ENCODE results near the gene ICAM4.
A peak's percentile ranks its signal among the peaks of the same experiment; 100 is the strongest.

Gene ICAM4

DNA sequence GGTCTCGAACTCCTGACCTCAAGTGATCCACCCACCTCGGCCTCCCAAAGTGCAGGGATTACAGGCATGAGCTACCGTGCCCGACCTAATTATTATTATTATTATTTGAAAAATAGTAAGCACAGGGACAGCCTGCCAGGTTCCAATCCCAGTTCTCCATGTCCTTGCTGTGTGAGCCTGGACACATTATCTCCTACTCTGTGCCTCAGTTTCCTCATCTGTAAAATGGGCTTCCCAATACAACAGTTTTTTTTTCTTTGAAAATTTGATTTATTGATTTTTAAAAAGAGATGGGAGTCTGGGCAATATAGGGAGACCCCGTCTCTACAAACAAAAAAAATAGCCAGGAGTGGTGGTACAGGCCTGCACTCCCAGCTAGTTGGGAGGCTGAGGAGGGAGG lies 19.6 kb downstream of the ICAM4 start:
- H3K36me3 ChIP-seq (ENCODE audit: control insufficient read depth, insufficient read depth, low read length), result peaks cover 22% of the 10 kb centered on the region
- H3K27ac ChIP-seq (ENCODE audit: low read depth, low read length), result no peak overlapping the region
- H3K27me3 ChIP-seq (ENCODE audit: control insufficient read depth, insufficient read depth, low read length), result no peaks in the 10 kb centered on the region
- H3K9ac ChIP-seq (ENCODE audit: low read length), result no peak overlapping the region
- no peaks in the 10 kb centered on the region for H3K4me1 ChIP-seq (ENCODE audit: control insufficient read depth, insufficient read depth, low read length)
- no peak overlapping the region for H3K4me3 ChIP-seq (ENCODE audit: low read depth, low read length)
- no peaks in the 10 kb centered on the region for H3K9me3 ChIP-seq (ENCODE audit: control insufficient read depth, insufficient read depth, low read depth, low read length)

DNA sequence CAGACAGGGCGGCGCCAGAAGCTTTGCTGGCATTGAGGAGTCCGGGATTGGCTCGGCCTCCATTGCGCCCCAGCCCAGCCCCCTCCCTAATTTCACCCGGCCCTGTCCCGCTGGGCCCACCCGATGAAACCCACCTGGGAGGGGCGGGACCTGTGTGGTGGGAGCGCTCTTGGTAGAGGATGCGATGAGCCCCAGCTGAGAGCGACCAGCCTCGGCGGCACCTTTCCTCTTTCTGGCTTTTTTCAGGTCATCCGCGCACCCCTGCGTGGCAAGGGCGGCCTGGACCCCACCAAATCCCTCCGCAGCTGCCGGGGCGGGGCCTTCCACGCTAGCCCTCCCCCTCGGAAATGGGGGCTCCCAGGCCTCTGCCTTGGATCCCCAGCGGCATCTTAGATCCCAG lies 22.7 kb downstream of the ICAM4 start, which contains the start of gene ZGLP1:
ZGLP1 (minus strand) TSS at position 393 of the 400 bp plus-strand sequence.
- Histone ChIP-seq H3K36me3 (ENCODE audit: control insufficient read depth, insufficient read depth, low read length) (peaks cover 28% of the 10 kb centered on the region), H3K9ac (ENCODE audit: low read length) (no peak within 1 kb of the TSS), H3K4me3 (ENCODE audit: low read depth, low read length) (no peak within 1 kb of the TSS), H3K9me3 (ENCODE audit: control insufficient read depth, insufficient read depth, low read depth, low read length) (no peaks in the 10 kb centered on the region), H3K27ac (ENCODE audit: low read depth, low read length) (no peak within 1 kb of the TSS), H3K27me3 (ENCODE audit: control insufficient read depth, insufficient read depth, low read length) (no peaks in the 10 kb centered on the region), H3K4me1 (ENCODE audit: control insufficient read depth, insufficient read depth, low read length) (no peaks in the 10 kb centered on the region)

DNA sequence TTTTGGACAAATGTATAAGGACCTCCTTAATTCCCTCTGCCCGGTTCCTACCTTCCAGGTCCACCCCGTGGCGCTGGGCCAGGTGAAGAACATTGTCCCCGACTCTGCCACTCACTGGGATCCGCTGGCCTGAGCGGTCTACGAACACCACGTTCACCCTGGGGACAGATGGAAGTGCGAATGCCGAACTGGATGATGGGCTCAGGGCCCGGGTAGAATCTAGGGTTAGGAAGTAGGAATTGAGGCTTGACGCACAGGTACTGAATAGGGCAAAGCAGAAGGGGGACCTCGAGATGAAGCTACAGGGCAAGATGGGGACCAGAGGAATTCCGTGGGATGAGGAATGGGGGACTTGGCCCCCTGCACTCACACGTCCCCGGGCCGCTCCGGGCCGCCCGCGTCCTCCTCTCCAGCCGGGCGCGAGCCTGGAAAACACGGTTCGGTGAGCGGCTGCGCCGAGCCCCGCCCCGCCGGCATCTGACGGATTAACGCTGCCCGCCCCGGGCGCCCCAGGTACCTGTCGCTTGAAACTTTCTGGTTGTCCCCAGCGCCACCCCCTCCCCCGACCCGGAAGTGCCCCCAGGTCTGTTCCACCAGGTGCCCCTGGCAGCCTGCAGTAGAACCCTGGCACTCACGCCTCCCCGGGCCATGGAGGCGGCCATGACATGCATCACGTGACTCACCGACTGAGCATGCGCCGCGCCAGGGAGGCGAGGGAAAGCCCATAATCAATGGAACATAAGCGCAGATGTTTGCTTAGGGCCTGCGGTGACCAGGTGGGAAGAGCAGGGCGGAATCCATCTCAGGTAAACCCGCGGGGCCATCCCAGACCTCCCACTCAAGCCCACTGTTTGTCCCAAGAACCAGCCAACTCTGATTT lies 28.8 kb downstream of the ICAM4 start, which contains the start of gene FDX2:
FDX2 (minus strand) TSS at position 681 of the 880 bp plus-strand sequence; CDS start at position 662, 19 bp downstream.
- peak within 1 kb of the TSS; percentile 80 for H3K4me3 ChIP-seq (ENCODE audit: low read depth, low read length)
- H3K9ac ChIP-seq (ENCODE audit: low read length), result peak within 1 kb of the TSS; percentile 62
- no peaks in the 10 kb centered on the region for H3K9me3 ChIP-seq (ENCODE audit: control insufficient read depth, insufficient read depth, low read depth, low read length)
- H3K4me1 ChIP-seq (ENCODE audit: control insufficient read depth, insufficient read depth, low read length), result 0 out of 2 replicates have a peak, but pooled peaks cover 6% of the 10 kb centered on the region
- no peak within 1 kb of the TSS; the same call in 1 of the 2 replicates for H3K27ac ChIP-seq (ENCODE audit: low read depth, low read length)
- peaks cover 42% of the 10 kb centered on the region for H3K36me3 ChIP-seq (ENCODE audit: control insufficient read depth, insufficient read depth, low read length)
- no peaks in the 10 kb centered on the region for H3K27me3 ChIP-seq (ENCODE audit: control insufficient read depth, insufficient read depth, low read length)

DNA sequence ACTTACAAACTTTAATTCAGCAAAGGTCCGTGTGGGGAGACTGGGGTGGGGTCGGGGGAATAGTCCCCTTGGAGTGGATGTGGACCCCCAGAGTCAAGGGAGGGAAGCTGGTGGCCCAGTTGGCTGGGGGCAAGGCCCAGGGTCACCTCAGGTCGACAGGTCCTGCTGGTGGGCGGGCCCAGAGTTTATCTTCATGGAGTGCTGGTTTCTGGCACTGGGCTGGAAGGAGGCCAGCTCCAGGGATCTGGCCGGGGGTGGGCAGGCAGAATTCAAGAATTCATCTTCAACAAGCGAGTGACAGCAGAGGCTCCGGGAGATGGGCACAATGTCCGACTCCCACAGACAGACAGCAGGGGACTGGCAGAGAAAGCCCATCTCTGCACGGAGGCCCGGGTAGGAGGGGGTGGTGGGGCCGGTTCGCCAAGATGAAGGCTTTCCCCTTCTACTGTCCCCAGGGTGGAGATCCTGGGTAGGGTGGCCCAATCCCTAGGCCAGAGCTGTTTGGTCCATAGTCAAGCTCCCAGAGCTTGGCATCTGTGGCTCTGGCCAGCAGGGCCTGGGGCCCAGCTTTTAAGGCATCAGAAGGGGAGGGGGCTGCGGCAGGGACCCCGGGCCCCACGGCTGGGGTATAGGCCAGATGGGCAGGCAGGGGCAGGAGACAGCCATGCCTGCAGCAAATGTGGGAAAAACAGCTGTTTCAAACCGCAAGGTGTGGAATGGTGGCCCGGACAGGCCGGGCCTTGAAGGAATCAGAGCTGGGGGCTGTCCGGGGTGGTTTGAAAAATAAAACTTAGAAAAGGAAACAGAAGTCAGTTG lies 29.7 kb downstream of the ICAM4 start:
- no peaks in the 10 kb centered on the region for H3K27me3 ChIP-seq (ENCODE audit: control insufficient read depth, insufficient read depth, low read length)
- no peak overlapping the region for H3K9ac ChIP-seq (ENCODE audit: low read length)
- H3K27ac ChIP-seq (ENCODE audit: low read depth, low read length), result no peak overlapping the region
- H3K36me3 ChIP-seq (ENCODE audit: control insufficient read depth, insufficient read depth, low read length), result peaks cover 44% of the 10 kb centered on the region
- H3K9me3 ChIP-seq (ENCODE audit: control insufficient read depth, insufficient read depth, low read depth, low read length), result no peaks in the 10 kb centered on the region
- H3K4me1 ChIP-seq (ENCODE audit: control insufficient read depth, insufficient read depth, low read length), result 0 out of 2 replicates have a peak, but pooled peaks cover 6% of the 10 kb centered on the region
- peak overlapping the region; percentile 80 for H3K4me3 ChIP-seq (ENCODE audit: low read depth, low read length)

DNA sequence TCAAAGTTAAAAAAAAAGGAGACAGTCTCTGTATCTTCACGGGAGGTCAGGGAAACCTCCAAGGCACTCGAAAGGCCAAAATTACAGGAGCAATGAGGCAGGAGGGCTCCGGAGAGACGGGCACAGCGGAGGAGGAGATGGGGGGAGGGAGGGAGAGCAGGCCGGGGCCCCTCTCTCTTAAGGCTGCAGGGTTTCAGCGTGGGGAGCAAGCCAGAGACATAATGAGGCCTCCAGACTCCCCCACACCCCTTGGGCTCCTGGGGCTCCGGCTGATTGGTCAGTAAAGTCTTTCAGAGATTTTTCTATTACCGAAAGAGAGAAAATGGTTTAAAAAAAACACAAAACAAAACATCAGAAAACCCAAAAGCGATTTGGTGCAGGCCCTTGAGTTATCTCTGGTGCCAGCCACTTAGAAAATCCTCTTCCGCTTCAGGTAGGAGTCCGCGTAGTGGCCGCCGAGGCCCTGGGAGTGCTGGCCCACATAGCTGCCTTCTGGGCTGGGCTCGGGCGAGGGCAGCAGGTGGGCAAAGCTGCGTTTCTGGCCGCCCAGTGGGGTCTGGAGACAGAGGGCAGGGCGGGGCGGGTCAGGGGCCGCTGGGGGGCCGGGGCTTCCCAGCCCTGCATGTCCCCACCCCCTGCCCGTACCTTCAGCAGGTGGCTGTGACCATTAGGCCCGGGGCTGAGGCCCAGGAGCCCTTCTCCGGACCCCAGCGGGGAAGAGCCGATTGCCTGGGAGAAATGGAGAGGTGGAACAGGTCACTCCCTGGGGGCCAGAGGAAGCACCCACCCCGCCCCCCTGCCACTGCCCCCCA lies 30.5 kb downstream of the ICAM4 start:
- H3K27me3 ChIP-seq (ENCODE audit: control insufficient read depth, insufficient read depth, low read length), result no peaks in the 10 kb centered on the region
- no peak overlapping the region for H3K27ac ChIP-seq (ENCODE audit: low read depth, low read length)
- 0 out of 2 replicates have a peak, but pooled peaks cover 6% of the 10 kb centered on the region for H3K4me1 ChIP-seq (ENCODE audit: control insufficient read depth, insufficient read depth, low read length)
- peaks cover 52% of the 10 kb centered on the region for H3K36me3 ChIP-seq (ENCODE audit: control insufficient read depth, insufficient read depth, low read length)
- no peaks in the 10 kb centered on the region for H3K9me3 ChIP-seq (ENCODE audit: control insufficient read depth, insufficient read depth, low read depth, low read length)
- no peak overlapping the region for H3K4me3 ChIP-seq (ENCODE audit: low read depth, low read length)
- no peak overlapping the region for H3K9ac ChIP-seq (ENCODE audit: low read length)

DNA sequence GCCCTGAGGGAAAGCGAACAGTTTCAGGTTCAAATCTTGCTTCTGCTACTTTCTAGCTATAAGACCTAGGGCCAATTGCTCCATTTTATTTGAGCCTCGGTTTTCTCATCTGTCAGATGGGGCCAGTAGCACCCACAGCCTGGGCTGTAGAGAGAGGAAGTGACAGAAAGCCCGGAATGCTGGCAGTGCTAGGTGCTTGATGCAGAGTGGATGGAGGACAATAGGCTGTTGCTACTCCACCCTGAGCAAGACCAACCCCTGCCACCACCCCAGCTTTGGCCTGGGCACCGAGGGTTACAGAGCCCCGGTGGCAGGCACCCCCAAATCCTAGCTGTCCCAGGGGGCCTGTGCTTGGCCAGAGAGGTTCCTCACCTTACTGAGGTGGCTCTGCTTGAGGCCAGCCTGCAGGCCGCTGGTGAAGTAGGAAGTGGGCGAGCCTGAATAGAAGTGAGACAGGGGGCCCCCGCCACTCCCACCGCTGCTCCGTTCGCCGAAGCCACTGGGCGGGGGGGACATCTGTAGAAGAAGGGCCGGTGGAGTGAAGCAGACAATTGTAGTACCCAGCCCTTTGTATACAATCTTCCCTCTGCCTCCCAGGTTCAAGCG lies 31.2 kb downstream of the ICAM4 start:
- no peaks in the 10 kb centered on the region for H3K27me3 ChIP-seq (ENCODE audit: control insufficient read depth, insufficient read depth, low read length)
- H3K4me1 ChIP-seq (ENCODE audit: control insufficient read depth, insufficient read depth, low read length), result 0 out of 2 replicates have a peak, but pooled peaks cover 6% of the 10 kb centered on the region
- H3K36me3 ChIP-seq (ENCODE audit: control insufficient read depth, insufficient read depth, low read length), result peaks cover 59% of the 10 kb centered on the region
- no peak overlapping the region for H3K4me3 ChIP-seq (ENCODE audit: low read depth, low read length)
- no peak overlapping the region for H3K9ac ChIP-seq (ENCODE audit: low read length)
- H3K27ac ChIP-seq (ENCODE audit: low read depth, low read length), result no peak overlapping the region
- H3K9me3 ChIP-seq (ENCODE audit: control insufficient read depth, insufficient read depth, low read depth, low read length), result no peaks in the 10 kb centered on the region

DNA sequence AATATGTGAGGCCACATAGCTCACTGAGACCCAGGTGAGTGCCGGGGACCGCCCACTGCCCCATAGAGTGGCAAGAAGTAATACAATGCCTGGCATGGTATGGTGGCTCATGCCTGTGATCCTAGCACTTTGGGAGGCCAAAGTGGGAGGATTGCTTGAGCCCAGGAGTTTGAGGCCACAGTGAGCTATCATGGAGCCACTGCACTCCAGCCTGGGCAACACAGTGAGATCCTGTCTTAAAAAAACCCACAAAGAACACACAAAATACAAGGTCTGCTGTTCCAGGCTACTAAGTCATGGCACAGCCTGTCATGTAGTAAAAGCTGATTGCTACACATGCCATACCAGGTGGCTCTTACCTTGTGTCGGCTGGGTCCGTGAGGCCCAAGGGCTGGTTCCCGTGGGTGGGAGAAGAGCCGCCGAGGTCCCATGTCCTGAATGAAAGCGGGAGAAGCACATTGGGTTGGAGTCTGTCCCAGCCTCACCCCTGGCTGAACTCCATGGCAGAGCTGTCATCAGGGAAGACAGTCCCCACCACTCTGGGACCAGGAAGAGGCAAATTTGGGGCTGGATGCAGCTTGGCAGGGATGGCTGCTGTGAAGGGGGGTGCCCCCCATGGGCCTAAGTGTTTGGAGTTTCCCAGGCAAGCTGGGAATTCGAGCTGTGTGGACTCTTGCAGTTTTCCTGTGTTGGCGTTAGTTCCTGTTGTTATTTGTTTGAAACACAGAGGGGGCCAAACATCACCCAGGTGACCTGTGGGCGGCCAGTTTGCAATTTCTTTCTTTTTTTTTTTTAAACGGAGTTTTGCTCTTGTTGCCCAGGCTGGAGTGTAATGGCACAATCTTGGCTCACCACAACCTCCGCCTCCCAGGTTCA lies 32.3 kb downstream of the ICAM4 start:
- Histone ChIP-seq H3K27me3 (ENCODE audit: control insufficient read depth, insufficient read depth, low read length) (no peaks in the 10 kb centered on the region), H3K9ac (ENCODE audit: low read length) (no peak overlapping the region), H3K27ac (ENCODE audit: low read depth, low read length) (no peak overlapping the region), H3K36me3 (ENCODE audit: control insufficient read depth, insufficient read depth, low read length) (peaks cover 68% of the 10 kb centered on the region), H3K4me1 (ENCODE audit: control insufficient read depth, insufficient read depth, low read length) (0 out of 2 replicates have a peak, but pooled peaks cover 6% of the 10 kb centered on the region), H3K9me3 (ENCODE audit: control insufficient read depth, insufficient read depth, low read depth, low read length) (no peaks in the 10 kb centered on the region), H3K4me3 (ENCODE audit: low read depth, low read length) (no peak overlapping the region)

DNA sequence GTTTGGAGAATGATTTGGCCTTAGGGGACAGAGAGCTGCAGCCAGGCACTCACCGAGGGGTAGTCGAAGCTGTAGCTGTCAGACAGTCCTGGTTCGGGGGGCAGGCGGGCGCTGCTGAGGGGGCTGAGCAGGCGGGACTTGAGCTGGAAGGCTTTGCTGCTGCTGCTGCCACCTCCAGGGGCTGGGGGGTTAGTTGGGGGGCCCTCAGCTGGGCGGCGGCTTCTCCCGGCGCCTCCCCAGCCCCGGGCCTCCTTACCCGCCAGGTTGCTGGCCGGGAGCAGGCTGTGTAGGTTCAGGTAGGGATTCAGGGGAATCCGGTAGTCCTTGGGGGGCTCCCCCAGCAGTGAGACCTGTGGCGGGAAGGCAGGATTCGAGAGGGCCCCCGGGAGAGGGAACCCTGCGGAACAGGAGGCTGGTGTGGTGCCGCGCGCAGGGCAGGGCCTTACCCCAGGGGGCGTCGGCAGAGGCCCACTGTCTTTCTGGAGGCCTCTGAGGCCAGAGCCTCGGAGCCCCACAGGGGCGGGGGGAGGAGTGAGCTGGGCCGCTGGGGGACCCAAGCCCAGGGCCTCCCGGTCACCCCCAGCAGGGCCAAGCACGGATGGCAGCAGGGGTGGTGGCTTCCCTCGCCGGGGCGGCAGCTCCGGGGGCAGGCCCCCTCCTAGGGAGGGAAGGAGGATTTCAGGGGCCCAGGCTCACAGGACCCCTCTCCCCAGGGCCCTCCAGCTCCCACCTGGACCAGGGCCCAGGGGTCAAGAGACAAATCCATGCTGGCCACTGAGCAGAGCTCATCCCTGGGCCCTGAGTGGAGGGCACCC lies 34.1 kb downstream of the ICAM4 start:
- no peaks in the 10 kb centered on the region for H3K27me3 ChIP-seq (ENCODE audit: control insufficient read depth, insufficient read depth, low read length)
- H3K9me3 ChIP-seq (ENCODE audit: control insufficient read depth, insufficient read depth, low read depth, low read length), result no peaks in the 10 kb centered on the region
- no peak overlapping the region for H3K27ac ChIP-seq (ENCODE audit: low read depth, low read length)
- H3K4me3 ChIP-seq (ENCODE audit: low read depth, low read length), result no peak overlapping the region
- H3K9ac ChIP-seq (ENCODE audit: low read length), result no peak overlapping the region
- H3K36me3 ChIP-seq (ENCODE audit: control insufficient read depth, insufficient read depth, low read length), result peaks cover 81% of the 10 kb centered on the region
- 0 out of 2 replicates have a peak, but pooled peaks cover 6% of the 10 kb centered on the region for H3K4me1 ChIP-seq (ENCODE audit: control insufficient read depth, insufficient read depth, low read length)

DNA sequence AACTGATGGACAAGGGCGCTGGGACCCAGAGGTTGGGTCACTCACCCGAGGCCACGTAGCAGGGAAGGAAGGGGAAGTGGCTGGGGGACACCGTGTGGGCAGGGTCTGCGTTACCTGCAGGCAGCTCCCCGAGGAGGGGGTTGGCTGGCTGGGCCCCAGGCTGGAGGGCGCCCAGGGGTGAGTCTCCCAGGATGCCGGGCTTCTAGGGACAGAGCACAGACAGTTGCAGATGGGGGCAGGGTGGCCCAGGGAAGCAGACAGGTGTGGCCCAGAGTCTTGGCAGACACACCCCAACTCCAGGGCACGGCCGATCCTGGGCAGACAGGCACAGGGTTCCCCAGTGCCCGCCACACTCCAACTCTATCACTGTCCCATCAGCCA lies 34.7 kb downstream of the ICAM4 start:
- H3K27me3 ChIP-seq (ENCODE audit: control insufficient read depth, insufficient read depth, low read length), result no peaks in the 10 kb centered on the region
- H3K4me1 ChIP-seq (ENCODE audit: control insufficient read depth, insufficient read depth, low read length), result 0 out of 2 replicates have a peak, but pooled peaks cover 1% of the 10 kb centered on the region
- no peak overlapping the region for H3K27ac ChIP-seq (ENCODE audit: low read depth, low read length)
- peaks cover 86% of the 10 kb centered on the region for H3K36me3 ChIP-seq (ENCODE audit: control insufficient read depth, insufficient read depth, low read length)
- H3K4me3 ChIP-seq (ENCODE audit: low read depth, low read length), result no peak overlapping the region
- H3K9me3 ChIP-seq (ENCODE audit: control insufficient read depth, insufficient read depth, low read depth, low read length), result no peaks in the 10 kb centered on the region
- no peak overlapping the region for H3K9ac ChIP-seq (ENCODE audit: low read length)

Measured in HUES6 (cell line).